B cell (primary cell): ENCODE data around the gene H6PD. TPM values are rescaled to one million over a fixed set of nuclear protein-coding genes. Genes with fewer than 3 reads are reported as not detected.

Experiments used
- ATAC-seq: fragments of 200-7000 bp; cut with Tn5 transposase; one replicate; pipeline ENCODE4 v1.10.0; 2021; ENCODE audit warnings: low read depth, mild to moderate bottlenecking, moderate number of reproducible peaks, moderate library complexity
- CTCF ChIA-PET: fragments of 350-600 bp; sonication (Branson Sonifier 250); formaldehyde crosslinking; loops from one replicate; lab custom pipeline; 2021; ENCODE audit warnings: antibody characterized with exemption, inconsistent platforms; lab: Charles Lee
- POLR2A ChIA-PET: fragments of 350-600 bp; sonication (Branson Sonifier 250); formaldehyde crosslinking; loops from one replicate; lab custom pipeline; 2021; ENCODE audit warnings: antibody characterized with exemption; lab: Charles Lee
- DNase-seq: peaks from one replicate; pipeline ENCODE4 v3.0.0; 2013
- H2AFZ ChIP-seq: 2 replicates; pipeline ENCODE4 v1.6.1; 2012; ENCODE audit warnings: mild to moderate bottlenecking, low read depth, low read length; ENCODE audit not compliant: insufficient read depth, poor library complexity, severe bottlenecking
- H3K27ac ChIP-seq, 2 donors: 1 replicate in 1 of 2; 2 replicates in 1 of 2; pipeline ENCODE4 v1.5.1; 2012 to 2013; ENCODE audit warnings: low read length in 2 of 2, mild to moderate bottlenecking in 2 of 2, moderate library complexity in 1 of 2
- H3K27me3 ChIP-seq, 4 experiments: fragments of 200-600 bp in 1 of 4; sonication (generic) in 1 of 4; replicated peaks in 1 of 4; 1 replicate in 2 of 4; 2 replicates in 2 of 4; pipeline versions ENCODE4 v1.6.1 to v1.7.0; 2013 to 2016; ENCODE audit warnings: low read length in 3 of 4, mild to moderate bottlenecking in 2 of 4, mixed read lengths in 1 of 4, moderate library complexity in 1 of 4; ENCODE audit not compliant: insufficient read depth in 4 of 4, control insufficient read depth in 3 of 4; ENCODE audit errors: control extremely low read depth in 1 of 4
- H3K36me3 ChIP-seq, 2 experiments: replicated peaks in 1 of 2; 1 replicate in 1 of 2; 2 replicates in 1 of 2; pipeline versions ENCODE4 v1.6.1 to v1.7.1; 2013; ENCODE audit warnings: low read length in 1 of 2; ENCODE audit not compliant: insufficient read depth in 2 of 2, control insufficient read depth in 1 of 2; ENCODE audit errors: control extremely low read depth in 1 of 2, extremely low read depth in 1 of 2
- H3K4me1 ChIP-seq, 2 donors: fragments of 200-600 bp in 1 of 2; sonication (generic) in 1 of 2; 1 replicate in 1 of 2; 2 replicates in 1 of 2; pipeline versions ENCODE4 v1.5.1 to v1.6.1; 2013 to 2017; ENCODE audit warnings: low read length in 2 of 2; ENCODE audit not compliant: control insufficient read depth in 2 of 2, insufficient read depth in 2 of 2
- H3K4me2 ChIP-seq: replicated peaks from 2 replicates; pipeline ENCODE3; 2012; ENCODE audit warnings: mild to moderate bottlenecking, low read depth, low read length; ENCODE audit not compliant: poor library complexity, severe bottlenecking
- H3K4me3 ChIP-seq, 5 experiments: fragments of 200-600 bp in 1 of 5; sonication (generic) in 1 of 5; 1 replicate in 3 of 5; 2 replicates in 2 of 5; pipeline versions ENCODE4 v1.5.1 to v1.7.0; 2011 to 2016; ENCODE audit warnings: low read length in 4 of 5, mild to moderate bottlenecking in 4 of 5, low read depth in 2 of 5, control low read depth in 1 of 5, moderate library complexity in 1 of 5; ENCODE audit not compliant: insufficient read depth in 1 of 5; ENCODE audit errors: control extremely low read depth in 1 of 5, extremely low read depth in 1 of 5
- H3K79me2 ChIP-seq: fragments of 200-600 bp; sonication (generic); one replicate; pipeline ENCODE4 v1.6.0; 2016; ENCODE audit warnings: low read length; ENCODE audit not compliant: control insufficient read depth, insufficient read depth
- H3K9ac ChIP-seq: fragments of 200-600 bp; sonication (generic); 2 replicates; pipeline ENCODE4 v1.6.1; 2017; ENCODE audit warnings: mild to moderate bottlenecking, low read length, moderate library complexity
- H3K9me3 ChIP-seq, 3 donors: one replicate each; pipeline versions ENCODE4 v1.6.1 to v1.7.1; 2013; ENCODE audit warnings: low read length in 2 of 3; ENCODE audit not compliant: control insufficient read depth in 2 of 3, insufficient read depth in 1 of 3; ENCODE audit errors: control extremely low read depth in 1 of 3
- H4K20me1 ChIP-seq: 2 replicates; pipeline ENCODE4 v1.6.0; 2012; ENCODE audit warnings: mild to moderate bottlenecking, low read length; ENCODE audit not compliant: insufficient read depth, control insufficient read depth, poor library complexity, severe bottlenecking
- H3K27ac Mint-ChIP-seq: one replicate; pipeline ENCODE4 v1.8.0; 2021; ENCODE audit warnings: mixed read lengths
- H3K27me3 Mint-ChIP-seq: one replicate; pipeline ENCODE4 v1.8.0; 2021; ENCODE audit warnings: mixed read lengths
- H3K4me1 Mint-ChIP-seq: one replicate; pipeline ENCODE4 v1.8.0; 2021; ENCODE audit warnings: mixed read lengths
- H3K4me3 Mint-ChIP-seq: one replicate; pipeline ENCODE4 v1.8.0; 2021; ENCODE audit warnings: mixed read lengths
- H3K9me3 Mint-ChIP-seq: one replicate; pipeline ENCODE4 v1.8.0; 2022; ENCODE audit warnings: mixed read lengths; ENCODE audit not compliant: insufficient read depth
- EZH2 ChIP-seq: IDR thresholded peaks from 2 replicates; pipeline ENCODE4 v1.6.1; 2012; ENCODE audit warnings: borderline replicate concordance, low read depth, mild to moderate bottlenecking, moderate library complexity, low read length; ENCODE audit not compliant: insufficient read depth, poor library complexity, severe bottlenecking
- WGBS: methylation state at CpG from one replicate; pipeline ENCODE4 v1.1.5; 2013; ENCODE audit warnings: missing lambda C conversion rate; ENCODE audit not compliant: insufficient coverage; 5-methylcytosine and 5-hydroxymethylcytosine counted together
- intact Hi-C: fragments of 100-400 bp; cut with micrococcal nuclease; formaldehyde crosslinking; loops from one replicate; pipeline ENCODE4 v1.10.0; 2022
- polyA plus RNA-seq: library from polyadenylated mRNA; depleted of rRNA; stranded (reverse); fragments of >200 nt; gene quantifications from 2 replicates; pipeline ENCODE4 v1.2.3, GENCODE V29; 2012
- total RNA-seq, 2 donors: library from RNA; stranded (reverse); fragments of 120-200 nt in 1 of 2; gene quantifications; 1 replicate in 1 of 2; 2 replicates in 1 of 2; pipeline versions ENCODE4 v1.2.3 to v1.2.4, GENCODE V29; 2013 to 2022
- TF ChIP-seq, protein P1 (sequence below): fragments of 200-600 bp; IDR thresholded peaks from one replicate; pipeline ENCODE4 v1.8.0; 2022; ENCODE audit warnings: antibody characterized with exemption, mild to moderate bottlenecking

H6PD gene
- total and polyA plus RNA-seq, 2 donors (not counting 1 experiment from before 2014, with no cell fraction given), result 11.3 to 30.2 TPM

DNA sequence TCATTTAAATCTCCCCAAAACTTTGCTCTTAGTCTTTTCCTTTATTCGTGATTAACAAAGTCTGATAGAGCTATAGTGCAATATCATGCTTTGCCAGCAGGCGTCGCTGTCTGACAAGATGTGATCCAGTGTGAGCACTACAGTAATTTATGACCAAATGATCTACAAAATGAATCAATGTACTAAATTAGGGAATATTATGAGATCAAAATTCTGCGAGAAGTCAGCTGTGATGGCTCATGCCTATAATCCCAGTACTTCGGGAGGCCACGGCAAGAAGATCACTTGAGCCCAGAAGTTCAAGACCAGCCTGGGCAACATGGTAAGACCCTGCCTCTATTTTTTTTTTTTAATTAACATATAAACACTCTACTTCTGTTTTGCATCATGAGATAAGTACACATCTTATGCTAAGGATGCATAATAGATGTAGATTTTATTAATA lies 54.5 kb downstream of the H6PD start:
- DNase-seq, result peak; percentile 86
- H3K4me3 Mint-ChIP-seq, result no peak overlapping the region
- H3K27ac Mint-ChIP-seq, result no peak overlapping the region

More for the DNA sequence above, 54.5 kb downstream of the H6PD start:
- peaks cover 7% of the 10 kb centered on the region for H3K79me2 ChIP-seq
- peaks cover 13% of the 10 kb centered on the region for H3K9me3 Mint-ChIP-seq
- no peak overlapping the region for H3K4me3 ChIP-seq
- H3K9ac ChIP-seq, result no peak overlapping the region
- H3K4me2 ChIP-seq, result no peak overlapping the region
- ATAC-seq, result no peak
- intact Hi-C loops, result loop anchor here (1.0 kb wide), 2 partner anchors 55 to 206 kb away; partner anchors contain the start of gene H6PD
- ChIA-PET CTCF (interaction anchor here (0.6 to 6.2 kb wide), 47 partner anchors 8 to 579 kb away, joined by 3 to 352 read pairs (median 4); partner anchors contain the start of gene H6PD), POLR2A (interaction anchor here (1.0 to 2.2 kb wide), 5 partner anchors 137 to 202 kb away, joined by 3 to 9 read pairs (median 3); no protein-coding TSS in a partner anchor)
- no peak overlapping the region for H2AFZ ChIP-seq
- no peak for TF ChIP-seq EZH2
- TF ChIP-seq, protein P1, sequence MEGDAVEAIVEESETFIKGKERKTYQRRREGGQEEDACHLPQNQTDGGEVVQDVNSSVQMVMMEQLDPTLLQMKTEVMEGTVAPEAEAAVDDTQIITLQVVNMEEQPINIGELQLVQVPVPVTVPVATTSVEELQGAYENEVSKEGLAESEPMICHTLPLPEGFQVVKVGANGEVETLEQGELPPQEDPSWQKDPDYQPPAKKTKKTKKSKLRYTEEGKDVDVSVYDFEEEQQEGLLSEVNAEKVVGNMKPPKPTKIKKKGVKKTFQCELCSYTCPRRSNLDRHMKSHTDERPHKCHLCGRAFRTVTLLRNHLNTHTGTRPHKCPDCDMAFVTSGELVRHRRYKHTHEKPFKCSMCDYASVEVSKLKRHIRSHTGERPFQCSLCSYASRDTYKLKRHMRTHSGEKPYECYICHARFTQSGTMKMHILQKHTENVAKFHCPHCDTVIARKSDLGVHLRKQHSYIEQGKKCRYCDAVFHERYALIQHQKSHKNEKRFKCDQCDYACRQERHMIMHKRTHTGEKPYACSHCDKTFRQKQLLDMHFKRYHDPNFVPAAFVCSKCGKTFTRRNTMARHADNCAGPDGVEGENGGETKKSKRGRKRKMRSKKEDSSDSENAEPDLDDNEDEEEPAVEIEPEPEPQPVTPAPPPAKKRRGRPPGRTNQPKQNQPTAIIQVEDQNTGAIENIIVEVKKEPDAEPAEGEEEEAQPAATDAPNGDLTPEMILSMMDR, result peak; percentile 96
- H4K20me1 ChIP-seq, result no peaks in the 10 kb centered on the region
- 100% methylated on average over 2 of the region's 6 CpGs for WGBS
- H3K4me1 Mint-ChIP-seq, result peaks cover 6% of the 10 kb centered on the region
- peaks cover 2% of the 10 kb centered on the region for H3K27me3 Mint-ChIP-seq
- peaks cover 0 to 23% (median 11%) of the 10 kb centered on the region in 3 donors for H3K9me3 ChIP-seq
- peaks cover 5 to 16% of the 10 kb centered on the region in 2 donors for H3K4me1 ChIP-seq
- no peak overlapping the region for H3K27ac ChIP-seq
- H3K36me3 ChIP-seq, result no peaks in the 10 kb centered on the region
- no peaks in the 10 kb centered on the region for H3K27me3 ChIP-seq
